NCI-H2029 treated with DMSO at 0.1 percent for 48 hours (cell line): ENCODE data around the gene GDF3.
"Not testable (repeated sequence)": the region's sequence is repeated elsewhere in the genome, so short reads cannot be mapped to it uniquely, and the experiment has no call there.

Experiments
- DNase-seq: peaks from one replicate; lab custom pipeline; 2025; lab: John Stamatoyannopoulos, UW

The GDF3 gene

DNA sequence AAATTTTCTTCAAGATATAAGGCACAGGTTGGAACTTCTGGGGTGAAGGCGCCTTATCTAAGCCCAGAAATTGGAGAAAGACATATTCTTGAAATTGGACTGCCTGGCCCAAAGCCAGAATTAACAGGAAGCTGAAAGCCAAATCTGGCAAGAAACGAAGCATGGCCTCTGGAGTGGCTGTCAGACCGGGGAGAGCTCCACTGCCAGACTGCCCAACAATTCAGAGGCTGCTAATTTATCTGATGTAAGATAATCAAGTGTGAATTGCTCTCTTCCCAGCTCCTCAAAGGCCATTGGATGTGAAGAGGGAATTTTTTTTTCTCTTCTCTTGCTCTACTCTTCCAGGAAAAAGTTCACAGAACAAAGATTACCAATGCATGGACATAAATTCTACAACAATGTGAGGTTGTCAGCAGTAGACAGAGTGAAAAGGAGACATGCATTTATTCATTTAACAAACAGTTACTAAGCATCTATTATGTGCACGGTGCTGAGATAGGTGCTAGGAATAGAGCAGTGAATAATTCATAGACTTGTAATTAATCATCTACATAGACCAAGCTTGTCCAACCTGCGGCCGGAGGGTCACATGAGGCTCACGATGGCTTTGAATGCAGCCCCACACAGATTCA is at the start of gene GDF3:
GDF3 (minus strand) TSS at position 210 of the 632 bp plus-strand sequence; CDS start at position 163, 47 bp downstream.
- no peak for DNase-seq

DNA sequence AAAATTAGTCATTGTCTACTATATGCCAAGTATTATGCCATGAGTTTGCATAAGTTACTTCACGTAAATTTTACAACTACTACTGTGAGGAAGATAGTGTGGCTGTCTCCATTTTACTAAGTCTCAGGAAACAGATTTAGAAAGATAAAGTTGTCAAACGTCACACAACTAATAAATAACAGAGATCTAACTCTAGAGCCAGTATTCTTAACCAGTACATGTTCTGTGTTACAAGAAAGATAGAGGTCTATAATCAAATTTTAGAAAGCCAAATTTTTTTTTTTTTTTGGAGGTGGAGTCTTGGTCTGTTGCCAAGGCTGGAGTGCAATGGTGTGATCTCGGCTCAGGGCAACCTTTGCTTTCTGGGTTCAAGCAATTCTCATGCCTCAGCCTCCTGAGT is 37.4 kb upstream of the GDF3 start:
- DNase-seq = no peak

DNA sequence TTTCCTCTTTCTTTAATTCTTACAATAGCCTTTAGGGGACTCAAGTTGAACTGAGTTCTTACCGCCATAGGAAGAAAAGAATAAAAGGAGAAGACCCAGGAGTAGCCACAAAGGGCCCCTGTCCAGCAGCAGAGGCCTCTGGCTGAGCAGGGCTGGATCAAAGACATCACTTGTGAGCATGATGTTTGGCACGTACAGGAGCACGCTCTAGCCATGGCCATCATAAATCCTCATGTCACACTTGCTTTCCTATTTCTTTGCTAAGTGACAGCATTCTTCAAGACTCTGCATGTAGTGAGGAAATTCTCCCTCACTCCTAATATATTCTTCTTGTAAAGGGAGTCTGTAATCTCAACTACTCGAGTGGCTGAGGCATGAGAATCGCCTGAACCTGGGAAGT is 35.9 kb upstream of the GDF3 start:
- no peak for DNase-seq

DNA sequence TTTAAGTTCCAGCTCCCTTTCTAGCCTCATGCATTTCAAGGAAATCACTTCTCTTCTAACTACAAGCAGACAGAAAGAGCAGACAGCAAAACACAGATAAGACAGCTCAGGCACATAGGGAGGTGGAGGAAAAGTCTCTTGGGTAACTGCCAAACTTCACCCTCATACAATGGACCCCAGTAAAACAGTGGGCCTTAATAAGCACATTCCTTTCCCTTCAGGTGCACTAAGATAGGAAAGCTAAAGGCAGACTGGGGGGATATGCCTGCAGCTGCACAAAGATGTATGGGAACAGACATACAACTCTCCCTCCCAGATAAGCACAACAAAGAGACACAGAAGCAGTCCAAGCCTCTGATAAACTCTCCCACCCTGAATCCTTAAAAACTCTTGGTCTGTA is 35.4 kb upstream of the GDF3 start:
- not testable (repeated sequence) for DNase-seq

DNA sequence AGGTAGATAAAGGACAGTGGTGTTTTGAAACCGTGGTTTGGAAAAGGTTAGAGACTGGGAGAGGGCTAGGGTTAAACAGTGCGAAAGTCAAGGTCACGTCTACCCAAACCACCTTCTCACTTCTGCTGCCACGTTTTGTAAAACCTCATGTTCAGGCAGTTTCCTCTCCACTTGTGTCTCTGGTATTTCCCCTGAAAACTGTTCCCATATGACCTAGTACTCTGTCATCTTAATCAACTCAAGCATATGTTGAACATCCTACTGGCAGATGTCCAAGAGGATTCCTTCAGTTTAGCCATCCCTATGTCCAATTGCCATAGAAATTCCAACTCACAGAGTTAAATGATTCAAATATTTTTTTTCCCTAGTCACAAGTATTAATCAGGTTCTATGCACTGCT is 34.2 kb upstream of the GDF3 start:
- no peak for DNase-seq

DNA sequence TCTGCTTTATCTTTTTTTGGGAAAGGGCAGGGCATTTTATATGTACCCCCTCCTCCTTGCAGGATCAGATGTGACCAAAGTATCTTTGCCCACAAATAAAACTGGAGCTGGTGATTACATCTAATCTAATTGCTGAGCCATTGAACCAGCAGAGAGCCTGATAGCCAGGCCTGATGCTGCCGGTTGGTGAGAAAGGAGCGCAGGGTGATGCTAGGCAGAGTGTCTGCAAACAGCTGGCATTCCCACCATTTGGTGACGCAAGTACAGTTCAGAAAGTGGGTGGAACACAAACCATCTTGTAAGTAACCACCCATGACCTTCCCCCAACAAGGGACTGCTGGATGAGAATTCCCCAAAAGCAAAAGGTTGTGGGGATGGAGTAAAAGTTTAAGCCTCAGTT is 28.4 kb upstream of the GDF3 start:
- DNase-seq = no peak

DNA sequence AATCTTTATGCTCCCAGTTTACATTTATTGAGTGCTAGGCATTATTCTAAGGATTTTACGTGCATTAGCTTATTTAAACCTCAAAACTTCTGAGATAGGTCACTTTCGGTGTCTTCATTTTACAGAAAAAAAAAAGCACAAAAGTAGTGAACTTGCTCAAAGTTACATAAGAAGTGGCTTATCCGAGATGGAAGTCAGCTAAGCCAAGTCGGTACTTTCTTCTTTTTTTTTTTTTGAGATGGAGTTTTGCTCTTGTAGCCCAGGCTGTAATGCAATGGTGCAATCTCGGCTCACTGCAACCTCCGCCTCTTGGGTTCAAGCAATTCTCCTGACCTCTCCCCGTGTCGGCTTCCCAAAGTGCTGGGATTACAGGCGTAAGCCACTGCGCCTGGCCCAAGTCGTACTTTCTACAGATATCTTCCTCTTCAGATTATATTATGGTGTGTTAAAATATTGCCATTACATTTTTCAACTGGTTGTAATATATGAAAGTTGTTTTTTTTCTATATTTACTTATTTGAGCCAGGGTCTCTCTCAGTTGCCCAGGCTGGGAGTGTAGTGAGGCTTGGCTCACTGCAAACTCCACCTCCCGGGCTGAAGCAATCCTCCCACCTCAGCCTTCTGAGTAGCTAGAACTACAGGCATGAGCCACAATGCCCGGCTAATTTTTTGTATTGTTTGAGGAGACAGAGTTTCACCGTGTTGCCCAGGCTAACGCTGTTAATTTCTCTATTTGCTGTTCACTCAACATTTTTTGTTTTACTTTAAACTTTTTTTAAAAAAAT is 24.6 kb upstream of the GDF3 start:
- no peak for DNase-seq

DNA sequence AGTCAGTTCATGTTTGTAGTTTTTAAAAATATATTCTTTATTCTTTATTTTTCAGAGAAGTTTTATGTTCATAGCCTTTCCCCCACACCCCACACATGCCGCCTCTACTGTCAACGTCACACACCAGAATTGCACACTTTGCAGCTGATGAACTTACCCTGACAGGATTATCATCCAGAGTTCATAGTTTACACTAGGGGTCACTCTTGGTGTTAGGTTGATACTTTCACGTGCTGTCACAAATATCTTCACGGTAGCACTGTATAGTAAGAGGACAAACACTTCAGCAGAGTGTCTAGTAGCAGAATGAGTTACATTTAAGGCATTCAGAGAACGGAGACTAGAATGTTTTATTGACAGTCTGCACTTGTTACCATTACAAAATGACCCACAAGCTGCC is 20.8 kb upstream of the GDF3 start:
- no peak for DNase-seq

DNA sequence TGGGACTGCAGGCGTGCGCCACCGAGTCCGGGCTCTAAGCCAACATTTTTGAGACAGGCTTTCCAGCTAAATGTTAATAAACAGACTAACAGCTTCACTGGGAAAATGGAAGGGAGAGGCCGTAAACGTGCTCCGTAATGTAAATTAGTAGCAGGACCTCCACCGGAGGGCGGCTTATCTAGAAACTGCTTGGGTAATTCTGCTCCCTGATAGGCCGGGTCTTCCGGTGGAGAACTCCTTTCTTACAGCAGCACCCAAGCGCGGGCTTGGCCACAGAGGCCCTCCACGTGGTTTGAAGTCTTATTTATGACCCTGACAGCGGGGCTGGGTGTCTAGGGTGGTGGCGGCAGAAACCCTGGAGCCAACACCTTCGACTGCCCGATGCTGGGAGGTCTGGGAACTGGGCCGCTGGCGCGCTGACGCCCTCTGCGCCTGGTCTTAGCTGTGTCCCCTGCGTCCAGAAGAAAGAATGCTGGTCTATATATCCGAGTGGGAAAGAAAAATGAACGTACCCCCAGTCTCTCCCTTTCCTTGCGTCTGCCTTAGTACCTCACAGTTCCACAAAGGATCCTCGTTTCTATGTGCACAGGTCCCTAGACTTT is 17.4 kb upstream of the GDF3 start:
- DNase-seq = no peak

DNA sequence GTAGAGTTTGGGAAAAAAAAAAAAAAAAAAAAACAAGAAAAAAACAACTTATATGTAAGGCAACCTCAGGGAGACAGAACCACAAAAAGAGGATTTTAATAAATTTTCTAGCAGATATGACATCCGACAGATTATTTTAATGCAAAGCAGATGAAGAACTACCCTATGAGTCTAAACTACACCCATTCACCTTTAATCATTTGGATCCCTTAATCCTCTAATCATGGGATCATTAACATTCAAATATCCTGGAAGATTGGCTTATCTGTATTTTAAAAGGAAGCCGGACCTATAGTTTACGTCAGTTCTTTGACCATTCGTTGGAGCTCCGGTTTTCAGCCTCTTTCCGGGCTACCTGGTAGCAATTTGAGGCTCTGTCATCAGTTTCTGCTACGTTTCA is 15.6 kb upstream of the GDF3 start, which contains the start of gene DPPA3:
DPPA3 (plus strand) TSS at position 301 of the 400 bp plus-strand sequence. CDS start 138 bp downstream, outside the sequence.
- DNase-seq = no peak

DNA sequence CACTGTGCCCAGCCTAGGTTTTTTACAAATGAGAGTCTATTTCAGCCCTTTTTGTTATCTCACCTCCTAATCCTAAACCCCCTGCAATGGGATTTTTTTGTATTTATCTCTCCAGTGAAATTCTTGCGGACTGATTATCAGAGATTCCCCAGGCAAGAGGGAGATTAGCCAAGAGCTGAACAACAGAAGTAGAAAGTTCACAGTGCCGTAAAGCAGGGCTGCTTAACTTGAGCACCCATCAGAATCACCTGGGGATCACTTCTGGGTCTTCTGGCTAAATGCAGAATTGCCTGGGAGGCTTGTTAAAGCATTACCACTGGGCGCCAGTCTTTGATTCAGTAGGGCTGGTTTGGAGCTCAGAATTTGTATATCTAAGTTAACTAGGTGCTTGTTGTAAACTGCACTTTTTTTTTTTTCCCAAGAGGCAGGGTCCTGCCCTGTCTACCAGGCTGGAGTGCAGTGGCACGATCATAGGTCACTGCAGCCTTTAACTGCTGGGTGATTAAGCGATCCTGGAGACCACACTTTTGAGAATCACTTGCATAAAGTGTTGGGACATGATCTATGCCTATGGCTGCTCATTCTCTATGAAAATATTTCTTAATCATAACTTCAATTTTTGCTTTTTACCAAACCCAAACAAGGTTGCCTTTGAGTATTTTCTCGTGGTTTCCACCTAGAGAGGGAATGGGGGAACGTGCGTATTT is 14.5 kb upstream of the GDF3 start:
- no peak for DNase-seq

DNA sequence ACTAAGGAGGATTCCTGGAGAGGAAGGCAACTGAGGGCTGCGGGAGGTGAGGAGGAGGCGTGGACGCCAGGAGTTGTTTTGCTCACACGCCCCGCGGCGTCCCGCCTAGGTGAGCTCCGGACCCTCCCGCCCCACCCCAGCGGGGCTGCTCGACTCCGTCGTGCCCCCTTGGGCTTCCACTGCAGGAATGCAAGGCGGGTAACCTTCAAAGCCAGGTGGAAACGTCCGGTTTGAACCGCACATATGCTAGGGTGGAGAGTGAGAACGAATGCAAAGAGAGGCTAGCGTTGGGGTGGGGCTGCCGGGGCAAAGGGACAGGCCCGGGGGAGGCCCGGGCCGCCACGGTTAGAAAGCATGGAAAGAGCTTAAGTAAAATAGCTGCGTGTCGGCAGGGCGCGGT is 10.3 kb upstream of the GDF3 start:
- DNase-seq = no peak

DNA sequence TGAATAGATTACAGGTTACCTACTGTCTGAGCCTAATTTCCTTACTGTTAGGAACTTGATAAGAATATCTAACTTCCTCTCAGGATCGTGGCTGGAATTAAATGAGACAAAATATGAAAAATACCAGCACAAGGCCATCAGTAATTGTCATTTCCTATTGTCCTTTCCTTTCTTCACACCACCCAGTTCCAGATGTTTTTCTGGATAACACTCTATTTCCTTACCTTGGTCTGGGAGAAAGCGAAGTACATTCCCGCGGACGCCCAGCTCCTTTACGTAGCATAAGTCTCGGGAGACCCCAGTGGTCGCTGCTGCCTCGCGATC is 376 bp downstream of the GDF3 start:
- no peak for DNase-seq

DNA sequence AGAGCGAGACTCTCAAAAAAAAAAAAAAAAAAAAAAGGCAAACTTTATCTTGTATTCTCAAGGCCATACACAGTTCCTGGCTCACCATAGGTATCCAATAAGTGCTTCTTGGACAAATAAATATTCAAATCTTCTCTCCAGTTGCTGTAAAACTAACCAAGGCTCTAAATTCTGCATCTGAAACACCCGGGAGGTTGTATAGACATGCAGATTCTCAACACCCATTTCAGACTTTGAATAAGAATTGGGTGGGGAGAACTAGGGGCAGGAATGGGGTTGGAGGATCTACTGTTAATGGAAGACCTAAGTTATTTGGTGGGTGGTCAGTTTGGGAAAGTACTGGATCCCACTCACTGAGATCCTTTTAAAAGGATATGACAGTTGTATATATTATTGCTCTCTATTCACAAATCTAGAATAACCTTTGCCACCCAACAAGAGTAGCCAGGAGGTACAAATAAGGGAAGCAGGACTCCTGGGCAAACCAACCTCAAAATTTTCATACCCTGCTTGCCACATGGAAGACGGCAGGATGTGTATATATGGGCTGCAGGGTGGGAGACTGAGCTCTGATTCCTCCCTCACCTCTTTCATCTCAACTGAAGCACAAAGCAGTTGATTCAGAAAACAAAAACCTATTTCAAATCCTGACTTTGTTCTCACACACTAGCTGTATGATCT is 879 bp downstream of the GDF3 start:
- DNase-seq = no peak

DNA sequence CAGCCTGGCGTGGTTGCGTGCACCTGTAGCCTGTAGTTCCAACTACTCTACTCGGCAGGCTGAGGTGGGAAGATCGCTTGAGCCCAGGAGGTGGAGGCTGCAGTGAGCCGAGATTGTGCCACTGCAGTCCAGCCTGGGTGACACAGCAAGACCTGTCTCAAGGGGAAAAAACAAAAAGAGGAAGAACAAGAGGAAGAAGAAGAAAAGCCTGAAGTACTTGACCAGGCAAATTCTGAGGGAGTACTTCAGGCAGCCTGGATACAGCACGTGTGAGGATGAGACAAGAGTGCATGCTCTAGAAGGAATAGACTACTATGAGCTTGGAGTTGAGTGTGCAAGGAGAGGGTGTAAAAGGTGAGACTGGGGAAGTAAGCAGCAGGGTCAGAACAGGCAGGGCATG is 1.8 kb downstream of the GDF3 start:
- DNase-seq = no peak

DNA sequence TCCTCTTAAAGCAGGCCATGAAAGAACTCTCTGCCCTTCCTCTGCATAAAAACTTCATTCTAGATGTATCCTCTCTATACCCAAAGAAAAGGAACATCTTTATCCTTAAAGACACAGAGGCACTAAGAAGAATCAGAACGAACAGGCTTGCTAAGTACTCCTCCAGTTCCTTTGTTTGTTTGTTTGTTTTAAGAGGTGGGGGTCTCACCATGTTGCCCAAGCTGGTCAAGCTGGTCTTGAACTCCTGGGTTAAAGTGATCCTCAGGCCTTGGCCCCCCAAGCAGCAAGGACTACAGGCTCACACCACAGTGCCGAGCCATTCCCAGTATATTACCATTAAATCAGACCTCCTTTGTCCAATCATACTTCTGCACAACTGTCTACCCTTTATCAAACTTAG is 14.0 kb downstream of the GDF3 start:
- DNase-seq = no peak

DNA sequence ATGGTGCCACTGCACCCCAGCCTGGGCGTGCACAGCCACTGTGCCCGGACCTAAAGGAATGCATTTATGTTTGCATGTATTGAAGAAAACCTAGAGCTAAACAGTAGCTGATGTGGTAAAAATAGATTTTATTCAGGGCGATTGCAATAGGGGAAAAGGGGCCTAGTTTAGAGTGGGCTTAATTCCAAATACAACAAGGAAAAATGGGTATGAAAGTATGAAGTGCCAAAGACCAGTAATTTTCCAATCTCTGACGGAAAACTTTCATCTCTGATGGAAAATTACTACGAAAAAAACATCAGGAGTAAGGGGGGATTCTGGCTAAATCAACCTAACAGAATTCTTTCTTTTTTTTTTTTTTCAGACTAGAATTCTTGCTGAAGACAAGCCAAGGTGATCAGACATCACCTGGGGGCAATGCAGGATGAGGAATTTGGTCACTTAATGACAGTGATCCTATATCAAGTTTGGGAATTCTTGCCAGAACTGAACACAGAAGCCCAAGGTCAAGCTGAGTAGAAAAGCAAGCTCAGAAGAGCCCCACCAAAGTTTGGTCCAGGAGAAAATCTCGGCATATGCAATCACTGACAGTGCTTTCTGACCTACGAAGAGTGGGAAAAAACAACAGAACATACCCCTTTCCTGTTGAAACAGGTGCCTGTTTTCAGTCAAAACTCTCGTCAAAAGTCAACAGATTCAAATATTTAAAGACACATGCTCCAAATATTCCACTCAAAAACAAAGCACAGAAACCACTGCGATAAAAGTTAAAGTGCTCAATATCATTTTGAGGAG is 16.1 kb downstream of the GDF3 start:
- DNase-seq = no peak

DNA sequence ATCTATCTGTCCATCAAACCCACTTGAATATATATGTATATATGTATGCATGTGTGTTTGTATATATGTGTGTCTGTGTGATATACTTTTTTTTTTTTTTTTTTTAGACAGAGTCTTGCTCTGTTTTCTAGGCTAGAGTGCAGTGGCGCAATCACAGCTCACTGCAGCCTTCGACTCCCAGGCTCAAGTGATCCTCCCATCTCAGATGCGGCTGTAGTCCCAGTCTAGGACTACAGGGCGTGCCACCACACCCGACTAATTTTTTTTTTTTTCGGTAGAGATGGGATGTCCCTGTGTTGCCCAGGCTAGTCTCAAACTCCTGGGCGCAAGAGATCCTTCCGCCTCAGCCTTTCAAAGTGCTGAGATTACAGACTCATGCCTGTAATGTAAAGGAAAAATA is 16.8 kb downstream of the GDF3 start:
- DNase-seq = no peak

DNA sequence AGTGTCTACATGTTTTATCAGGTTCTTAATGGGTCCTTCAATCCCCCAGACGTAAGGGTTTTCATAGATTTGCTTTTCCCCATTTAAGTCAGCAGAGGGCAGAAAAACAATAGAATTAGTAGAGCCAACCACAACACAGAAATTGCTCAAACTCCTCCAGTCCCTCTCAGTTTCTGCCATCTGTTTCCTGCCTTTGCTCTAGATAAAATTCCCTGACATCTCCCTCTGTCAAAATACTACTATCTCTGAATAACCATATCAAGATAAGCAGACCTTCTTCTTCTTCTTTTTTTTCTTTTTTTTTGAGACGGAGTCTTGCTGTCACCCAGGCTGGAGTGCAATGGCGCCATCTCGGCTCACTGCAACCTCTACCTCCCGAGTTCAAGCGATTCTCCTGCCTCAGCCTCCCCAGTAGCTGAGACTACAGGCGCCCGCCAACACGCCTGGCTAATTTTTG is 18.1 kb downstream of the GDF3 start:
- not testable (repeated sequence) for DNase-seq

DNA sequence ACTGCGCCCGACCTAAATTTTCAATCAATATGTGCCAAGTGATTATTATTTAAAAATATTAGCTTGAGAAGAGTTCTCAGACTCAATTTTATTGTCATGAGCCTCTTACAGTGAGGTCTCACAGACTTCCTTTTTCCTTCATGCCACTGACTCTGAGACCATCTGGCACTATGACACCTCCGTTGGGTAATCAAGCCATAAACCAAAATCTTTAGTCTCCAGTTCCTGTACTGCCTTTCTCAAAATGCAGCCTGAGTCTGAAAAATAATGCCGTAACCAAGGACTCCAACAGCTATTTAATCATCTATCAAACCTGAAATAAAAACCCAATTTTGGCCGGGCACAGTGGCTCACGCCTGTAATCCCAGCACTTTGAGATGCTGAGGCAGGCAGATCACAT is 20.1 kb downstream of the GDF3 start:
- DNase-seq = not testable (repeated sequence)

DNA sequence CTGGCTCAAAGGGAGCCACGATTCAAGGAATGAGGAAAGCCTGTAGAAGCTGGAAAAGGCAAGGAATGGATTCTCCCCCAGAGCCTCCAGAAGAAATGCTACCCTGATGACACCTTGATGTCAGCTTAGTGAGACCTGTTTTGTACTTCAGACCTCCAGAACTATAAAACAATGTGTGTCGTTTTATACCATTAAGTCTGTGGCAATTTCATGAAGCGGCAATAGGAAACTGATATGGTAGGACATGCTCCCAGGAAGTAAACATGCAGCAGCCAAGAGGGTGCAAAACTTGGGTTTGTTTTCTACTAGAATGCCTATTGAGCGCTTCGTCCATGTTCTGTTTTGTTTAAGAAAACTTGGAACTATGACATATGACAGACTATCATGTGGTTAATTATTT is 27.4 kb downstream of the GDF3 start:
- no peak for DNase-seq
